HL-60 (cell line): Measurements from ENCODE around the gene PRRC2B.

ENCODE experiments used
- GABPA ChIP-seq: IDR thresholded peaks from 2 replicates; pipeline ENCODE4 v1.6.1; 2012; ENCODE audit warnings: low read depth
- POLR2AphosphoS5 ChIP-seq: IDR thresholded peaks from 2 replicates; pipeline ENCODE4 v1.6.1; 2012; ENCODE audit warnings: low read depth
- TF ChIP-seq, protein P1 (sequence below): IDR thresholded peaks from one replicate; pipeline ENCODE4 v1.5.1; 2011; ENCODE audit warnings: low read length, control low read depth, inconsistent platforms; ENCODE audit not compliant: insufficient read depth
- TF ChIP-seq, protein P2 (sequence below): IDR thresholded peaks from 2 replicates; pipeline ENCODE4 v1.6.1; 2012; ENCODE audit warnings: low read depth; ENCODE audit not compliant: insufficient replicate concordance

DNA sequence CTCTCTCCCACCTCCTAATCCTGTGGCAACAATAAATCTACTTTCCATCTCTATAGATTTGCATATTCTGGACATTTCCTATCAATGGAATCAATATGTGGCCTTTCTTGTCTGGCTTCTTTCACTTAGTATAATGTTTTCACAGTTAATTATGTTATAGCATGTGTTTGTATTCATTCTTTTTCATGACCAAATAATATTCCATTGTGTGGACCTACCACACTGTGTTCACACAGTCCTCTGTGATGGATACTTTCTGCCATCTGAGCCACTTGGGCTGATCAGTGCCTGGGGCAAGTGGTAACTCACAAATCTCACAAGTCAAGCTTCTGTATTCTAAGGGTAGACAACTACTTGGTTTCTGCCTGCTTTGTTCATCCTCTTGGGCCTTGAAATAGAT lies 60.1 kb downstream of the PRRC2B start:
- TF ChIP-seq, protein P1, sequence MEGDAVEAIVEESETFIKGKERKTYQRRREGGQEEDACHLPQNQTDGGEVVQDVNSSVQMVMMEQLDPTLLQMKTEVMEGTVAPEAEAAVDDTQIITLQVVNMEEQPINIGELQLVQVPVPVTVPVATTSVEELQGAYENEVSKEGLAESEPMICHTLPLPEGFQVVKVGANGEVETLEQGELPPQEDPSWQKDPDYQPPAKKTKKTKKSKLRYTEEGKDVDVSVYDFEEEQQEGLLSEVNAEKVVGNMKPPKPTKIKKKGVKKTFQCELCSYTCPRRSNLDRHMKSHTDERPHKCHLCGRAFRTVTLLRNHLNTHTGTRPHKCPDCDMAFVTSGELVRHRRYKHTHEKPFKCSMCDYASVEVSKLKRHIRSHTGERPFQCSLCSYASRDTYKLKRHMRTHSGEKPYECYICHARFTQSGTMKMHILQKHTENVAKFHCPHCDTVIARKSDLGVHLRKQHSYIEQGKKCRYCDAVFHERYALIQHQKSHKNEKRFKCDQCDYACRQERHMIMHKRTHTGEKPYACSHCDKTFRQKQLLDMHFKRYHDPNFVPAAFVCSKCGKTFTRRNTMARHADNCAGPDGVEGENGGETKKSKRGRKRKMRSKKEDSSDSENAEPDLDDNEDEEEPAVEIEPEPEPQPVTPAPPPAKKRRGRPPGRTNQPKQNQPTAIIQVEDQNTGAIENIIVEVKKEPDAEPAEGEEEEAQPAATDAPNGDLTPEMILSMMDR, result no peak
- TF ChIP-seq, protein P2, sequence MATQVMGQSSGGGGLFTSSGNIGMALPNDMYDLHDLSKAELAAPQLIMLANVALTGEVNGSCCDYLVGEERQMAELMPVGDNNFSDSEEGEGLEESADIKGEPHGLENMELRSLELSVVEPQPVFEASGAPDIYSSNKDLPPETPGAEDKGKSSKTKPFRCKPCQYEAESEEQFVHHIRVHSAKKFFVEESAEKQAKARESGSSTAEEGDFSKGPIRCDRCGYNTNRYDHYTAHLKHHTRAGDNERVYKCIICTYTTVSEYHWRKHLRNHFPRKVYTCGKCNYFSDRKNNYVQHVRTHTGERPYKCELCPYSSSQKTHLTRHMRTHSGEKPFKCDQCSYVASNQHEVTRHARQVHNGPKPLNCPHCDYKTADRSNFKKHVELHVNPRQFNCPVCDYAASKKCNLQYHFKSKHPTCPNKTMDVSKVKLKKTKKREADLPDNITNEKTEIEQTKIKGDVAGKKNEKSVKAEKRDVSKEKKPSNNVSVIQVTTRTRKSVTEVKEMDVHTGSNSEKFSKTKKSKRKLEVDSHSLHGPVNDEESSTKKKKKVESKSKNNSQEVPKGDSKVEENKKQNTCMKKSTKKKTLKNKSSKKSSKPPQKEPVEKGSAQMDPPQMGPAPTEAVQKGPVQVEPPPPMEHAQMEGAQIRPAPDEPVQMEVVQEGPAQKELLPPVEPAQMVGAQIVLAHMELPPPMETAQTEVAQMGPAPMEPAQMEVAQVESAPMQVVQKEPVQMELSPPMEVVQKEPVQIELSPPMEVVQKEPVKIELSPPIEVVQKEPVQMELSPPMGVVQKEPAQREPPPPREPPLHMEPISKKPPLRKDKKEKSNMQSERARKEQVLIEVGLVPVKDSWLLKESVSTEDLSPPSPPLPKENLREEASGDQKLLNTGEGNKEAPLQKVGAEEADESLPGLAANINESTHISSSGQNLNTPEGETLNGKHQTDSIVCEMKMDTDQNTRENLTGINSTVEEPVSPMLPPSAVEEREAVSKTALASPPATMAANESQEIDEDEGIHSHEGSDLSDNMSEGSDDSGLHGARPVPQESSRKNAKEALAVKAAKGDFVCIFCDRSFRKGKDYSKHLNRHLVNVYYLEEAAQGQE, result no peak
- TF ChIP-seq POLR2AphosphoS5 (no peak), GABPA (no peak)
